Keratinocyte (primary cell): ENCODE results near the gene PIK3CA. TPM values are rescaled to one million over a fixed set of nuclear protein-coding genes. Genes with fewer than 3 reads are reported as not detected.

Source experiments
- DNase-seq: peaks from one replicate; pipeline ENCODE4 v3.0.0-alpha.2; 2011; ENCODE audit warnings: low read depth, missing footprints, low spot score
- FAIRE-seq: peaks from 2 replicates; lab custom pipeline; 2011; peaks lifted over from hg19 to GRCh38; lab: Jason Lieb, UNC
- H2AFZ ChIP-seq: 2 replicates; pipeline ENCODE4 v1.6.0; 2012; ENCODE audit warnings: low read length, control low read depth, inconsistent platforms; ENCODE audit not compliant: control insufficient read depth
- H3K27ac ChIP-seq: 2 replicates; pipeline ENCODE4 v1.5.1; 2011; ENCODE audit warnings: low read length; ENCODE audit not compliant: control insufficient read depth, insufficient read depth
- H3K27me3 ChIP-seq: 3 replicates; pipeline ENCODE4 v1.6.0; 2011; ENCODE audit warnings: low read length; ENCODE audit not compliant: control insufficient read depth, insufficient read depth; ENCODE audit errors: extremely low read depth
- H3K36me3 ChIP-seq, 2 experiments: 2 replicates in 1 of 2; 3 replicates in 1 of 2; pipeline ENCODE4 v1.5.1; 2011; ENCODE audit warnings: low read length in 2 of 2, mild to moderate bottlenecking in 1 of 2; ENCODE audit not compliant: control insufficient read depth in 2 of 2, insufficient read depth in 2 of 2; ENCODE audit errors: extremely low read depth in 1 of 2
- H3K4me1 ChIP-seq: 3 replicates; pipeline ENCODE4 v1.5.1; 2011; ENCODE audit warnings: low read length; ENCODE audit not compliant: control insufficient read depth, insufficient read depth; ENCODE audit errors: extremely low read depth
- H3K4me2 ChIP-seq: 3 replicates; pipeline ENCODE4 v1.6.0; 2011; ENCODE audit warnings: low read depth, low read length; ENCODE audit not compliant: control insufficient read depth, insufficient read depth; ENCODE audit errors: extremely low read depth
- H3K4me3 ChIP-seq, 3 experiments: fragments of 200-600 bp in 1 of 3; sonication (generic) in 1 of 3; 2 replicates in 2 of 3; 3 replicates in 1 of 3; pipeline ENCODE4 v1.5.1; 2011 to 2016; ENCODE audit warnings: low read length in 3 of 3, mild to moderate bottlenecking in 3 of 3, control low read depth in 2 of 3, inconsistent platforms in 1 of 3, low read depth in 1 of 3, mixed read lengths in 1 of 3, mixed run types in 1 of 3, moderate library complexity in 1 of 3; ENCODE audit not compliant: control insufficient read depth in 2 of 3, insufficient read depth in 2 of 3; ENCODE audit errors: extremely low read depth in 1 of 3
- H3K79me2 ChIP-seq: 2 replicates; pipeline ENCODE4 v1.6.0; 2012; ENCODE audit warnings: low read length; ENCODE audit not compliant: control insufficient read depth, insufficient read depth
- H3K9ac ChIP-seq: 3 replicates; pipeline ENCODE4 v1.6.0; 2011; ENCODE audit warnings: low read length; ENCODE audit not compliant: control insufficient read depth, insufficient read depth; ENCODE audit errors: extremely low read depth
- H3K9me1 ChIP-seq: 3 replicates; pipeline ENCODE4 v1.6.0; 2011; ENCODE audit warnings: low read length; ENCODE audit not compliant: control insufficient read depth, insufficient read depth; ENCODE audit errors: extremely low read depth
- H3K9me3 ChIP-seq: 2 replicates; pipeline ENCODE4 v1.5.1; 2012; ENCODE audit warnings: low read depth, low read length; ENCODE audit not compliant: control insufficient read depth
- H4K20me1 ChIP-seq: 3 replicates; pipeline ENCODE4 v1.6.0; 2011; ENCODE audit warnings: low read length; ENCODE audit not compliant: control insufficient read depth, insufficient read depth; ENCODE audit errors: extremely low read depth
- CTCF ChIP-seq, 3 experiments: IDR thresholded peaks in 1 of 3; conservative IDR thresholded peaks in 1 of 3; optimal IDR thresholded peaks in 1 of 3; 2 replicates in 2 of 3; 3 replicates in 1 of 3; pipeline versions ENCODE3 to v1.5.1; 2011; ENCODE audit warnings: low read length in 3 of 3, mild to moderate bottlenecking in 3 of 3, moderate library complexity in 2 of 3, control low read depth in 1 of 3, inconsistent platforms in 1 of 3; ENCODE audit not compliant: insufficient read depth in 2 of 3; ENCODE audit errors: extremely low read depth in 1 of 3
- EZH2 ChIP-seq: IDR thresholded peaks from one replicate; pipeline ENCODE4 v1.6.1; 2012; ENCODE audit warnings: inconsistent platforms, mild to moderate bottlenecking, low read length, moderate library complexity
- dilution Hi-C: fragments of 300-500 bp; cut with MboI; formaldehyde crosslinking; loops from one replicate; pipeline ENCODE4 v1.7.0; 2020; ENCODE audit warnings: low sequenced_read_pairs; ENCODE audit not compliant: extremely low pct_ligation_motif_present
- polyA plus RNA-seq, 5 experiments: library from polyadenylated mRNA; depleted of rRNA in 3 of 5; stranded (reverse) in 3 of 5; stranded (forward) in 1 of 5; unstranded in 1 of 5; fragments of >200 nt; gene quantifications; 1 replicate in 1 of 5; 2 replicates in 3 of 5; 3 replicates in 1 of 5; pipeline versions ENCODE4 v1.2.1 to v1.2.3, GENCODE V29; 2011 to 2012; ENCODE audit warnings: missing spikeins in 2 of 5, low read depth in 1 of 5, low replicate concordance in 1 of 5

PIK3CA gene
- polyA plus RNA-seq, 1 donor (not counting 4 experiments of a cell fraction or from before 2014, with no cell fraction given) = 12.0 TPM

GRCh38 chr3:179186426-179186825 is 38.3 kb downstream of the PIK3CA start:
- Histone ChIP-seq H3K4me2 (no peak overlapping the region), H3K9ac (no peak overlapping the region), H3K4me3 (no peak overlapping the region), H3K36me3 (no peaks in the 10 kb centered on the region), H3K79me2 (peaks cover 16% of the 10 kb centered on the region), H3K27me3 (no peaks in the 10 kb centered on the region), H3K9me1 (no peaks in the 10 kb centered on the region), H3K27ac (no peak overlapping the region), H3K4me1 (no peaks in the 10 kb centered on the region), H3K9me3 (no peaks in the 10 kb centered on the region), H4K20me1 (no peaks in the 10 kb centered on the region), H2AFZ (no peak overlapping the region)
- FAIRE-seq (no peak), DNase-seq (no peak)
- dilution Hi-C loops = no loop called here
- TF ChIP-seq CTCF (optimal IDR thresholded peaks at IDR 0.05 in 1 of 3, IDR thresholded peaks at IDR 0.05 in 1 of 3, conservative IDR thresholded peaks at IDR 0.05 in 1 of 3; ENCODE audit: extremely low read depth in 1 of 3, insufficient read depth in 2 of 3, low read length in 3 of 3) (no peak), EZH2 (no peak)

GRCh38 chr3:179189759-179190158 is 41.6 kb downstream of the PIK3CA start:
- FAIRE-seq = no peak

More at GRCh38 chr3:179189759-179190158, 41.6 kb downstream of the PIK3CA start:
- DNase-seq = no peak
- Histone ChIP-seq H3K36me3 (no peaks in the 10 kb centered on the region), H3K9ac (no peak overlapping the region), H3K79me2 (peaks cover 11% of the 10 kb centered on the region), H3K4me3 (no peak overlapping the region), H3K9me1 (no peaks in the 10 kb centered on the region), H3K9me3 (no peaks in the 10 kb centered on the region), H4K20me1 (no peaks in the 10 kb centered on the region), H3K27me3 (no peaks in the 10 kb centered on the region), H2AFZ (no peak overlapping the region), H3K27ac (no peak overlapping the region), H3K4me1 (no peaks in the 10 kb centered on the region), H3K4me2 (no peak overlapping the region)
- dilution Hi-C loops = no loop called here
- no peak for TF ChIP-seq CTCF (optimal IDR thresholded peaks at IDR 0.05 in 1 of 3, IDR thresholded peaks at IDR 0.05 in 1 of 3, conservative IDR thresholded peaks at IDR 0.05 in 1 of 3; ENCODE audit: extremely low read depth in 1 of 3, insufficient read depth in 2 of 3, low read length in 3 of 3)
- TF ChIP-seq EZH2 = no peak
